HG03439 (cell line): ENCODE measurements around the gene PPP2R3A.
"Not testable (repeated sequence)": the region's sequence is repeated elsewhere in the genome, so short reads cannot be mapped to it uniquely, and the experiment has no call there.

Source experiments
- ATAC-seq: cut with Tn5 transposase; IDR thresholded peaks from one replicate; pipeline ENCODE4 v1.9.1; 2021; ENCODE audit warnings: mild to moderate bottlenecking, moderate library complexity; ENCODE audit not compliant: unreplicated experiment

PPP2R3A gene

DNA sequence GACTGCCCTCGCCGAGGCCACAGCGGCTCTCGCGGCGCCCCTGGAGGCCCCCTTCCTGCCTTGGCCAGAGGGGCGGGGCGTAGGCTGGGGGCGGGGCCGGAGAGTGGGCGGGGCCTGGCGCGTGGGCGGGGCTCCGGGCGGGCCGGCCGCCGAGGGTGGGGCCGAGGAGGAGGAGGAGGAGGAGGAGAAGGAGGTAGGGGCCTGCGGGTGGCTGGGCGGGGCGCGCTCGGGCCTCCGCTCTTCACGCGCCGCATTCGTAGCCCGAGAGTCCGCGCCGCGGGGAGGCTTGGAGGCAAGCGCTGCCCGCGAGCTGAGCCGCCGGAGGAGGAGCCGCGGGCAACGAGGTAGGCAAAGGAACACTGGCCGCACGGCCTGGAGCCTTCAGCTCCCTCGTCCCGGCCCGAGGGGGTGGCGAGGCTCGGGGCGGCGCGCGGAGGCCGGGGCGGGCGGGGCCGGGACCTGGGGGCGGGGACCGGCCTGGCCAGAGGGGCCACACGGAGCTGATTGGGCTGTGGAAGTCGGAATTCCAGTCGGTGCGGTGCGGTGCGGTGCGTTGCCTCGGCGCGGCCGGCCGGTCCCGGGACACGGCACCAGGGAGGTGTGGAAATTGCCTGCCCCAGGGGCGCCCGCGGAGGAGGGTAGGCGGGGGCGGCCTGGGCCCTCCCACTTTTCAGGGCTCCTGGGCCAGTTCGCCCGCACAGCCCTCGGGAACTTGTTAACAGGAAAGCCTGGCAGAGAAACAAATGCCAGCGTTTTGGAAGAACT, at the start of gene PPP2R3A:
Gene PPP2R3A (plus strand): TSS at position 223 of the 765 bp plus-strand sequence. CDS start 35,771 bp downstream, outside the sequence.
- ATAC-seq, result peak; percentile 84

DNA sequence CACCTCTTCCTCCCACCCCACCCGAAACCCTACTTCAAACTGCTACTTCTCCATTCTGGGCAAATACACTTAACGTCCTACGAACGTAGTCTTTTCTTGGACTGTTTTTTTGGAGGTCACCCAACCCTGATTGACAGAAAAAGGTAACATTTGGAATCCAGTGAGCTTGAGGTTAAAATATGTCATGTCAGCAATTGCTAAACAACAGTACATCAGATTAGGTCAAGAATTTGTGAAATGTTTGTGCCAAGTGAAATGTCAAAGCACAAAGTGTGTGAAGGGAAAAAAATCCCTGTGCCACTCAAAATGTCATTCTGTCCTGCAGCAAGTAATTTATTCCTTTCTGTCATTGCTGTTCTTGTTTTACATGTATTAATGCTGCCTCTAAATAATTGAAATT, 49.2 kb upstream of the PPP2R3A start:
- ATAC-seq, result no peak

DNA sequence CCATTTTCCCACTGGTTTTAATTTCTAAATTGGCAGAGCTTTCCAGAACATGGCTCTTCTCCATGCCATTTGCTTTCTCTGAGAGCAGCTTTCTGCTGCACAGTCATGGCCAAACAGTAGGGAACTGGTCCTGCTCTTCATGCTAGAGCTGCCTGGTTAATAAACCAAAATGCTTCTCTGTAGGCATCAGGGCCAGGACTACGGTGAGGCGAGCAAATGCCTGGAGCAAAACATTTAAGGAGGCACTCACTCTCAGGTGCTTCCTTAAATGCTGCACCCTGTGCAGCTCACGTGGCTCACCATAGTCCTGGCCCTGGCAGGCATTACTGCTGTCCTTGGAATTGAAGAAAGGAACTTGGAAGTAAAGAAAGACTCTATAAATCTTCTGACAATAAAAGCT, 48.5 kb upstream of the PPP2R3A start:
- ATAC-seq, result no peak

GRCh38 chr3:135917927-135918597, 47.5 kb upstream of the PPP2R3A start:
- ATAC-seq, result no peak

DNA sequence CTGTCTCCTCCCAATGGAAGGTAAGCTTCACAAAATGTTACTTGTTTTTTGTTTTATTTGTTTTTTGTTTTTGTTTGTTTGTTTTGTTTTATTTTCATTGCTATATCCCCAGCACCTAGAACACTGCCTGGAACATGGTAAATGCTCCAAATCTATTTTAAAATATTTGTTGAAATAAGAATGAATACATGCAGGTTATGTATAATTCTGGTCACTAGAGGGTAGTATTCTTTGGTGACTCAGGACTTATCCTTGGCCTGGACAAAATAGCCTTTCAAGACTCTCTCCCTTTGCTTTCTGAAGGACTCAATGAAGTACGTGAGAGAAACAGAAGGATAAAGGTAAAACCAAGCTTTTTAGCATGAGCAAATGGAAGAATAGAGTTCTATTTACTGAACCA, 46.9 kb upstream of the PPP2R3A start:
- no peak for ATAC-seq

GRCh38 chr3:135920275-135920674, 45.3 kb upstream of the PPP2R3A start:
- no peak for ATAC-seq

- ATAC-seq, result no peak
Observed at GRCh38 chr3:135922903-135923250, 42.7 kb upstream of the PPP2R3A start.

DNA sequence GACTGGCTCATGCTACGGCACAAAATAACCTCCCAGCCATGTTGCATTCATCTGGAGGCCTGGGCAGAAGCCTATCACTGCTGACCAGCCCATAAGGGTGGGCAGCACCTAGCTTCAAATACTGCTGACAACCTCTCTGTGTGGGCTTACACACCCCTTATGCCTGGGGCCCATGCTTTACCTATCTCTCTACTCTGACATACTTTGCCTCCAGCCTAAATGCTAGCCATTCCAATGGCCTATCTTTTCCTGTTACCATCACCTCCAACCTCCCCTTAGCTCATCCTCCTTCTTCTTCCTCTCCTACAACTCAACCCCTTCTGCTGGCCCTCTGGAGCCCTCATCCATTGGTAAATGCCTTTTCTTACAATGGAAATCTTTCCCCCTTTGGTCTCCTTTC, 41.0 kb upstream of the PPP2R3A start:
- ATAC-seq, result no peak

- ATAC-seq, result no peak
Observed at GRCh38 chr3:135926664-135927063, 38.9 kb upstream of the PPP2R3A start.

DNA sequence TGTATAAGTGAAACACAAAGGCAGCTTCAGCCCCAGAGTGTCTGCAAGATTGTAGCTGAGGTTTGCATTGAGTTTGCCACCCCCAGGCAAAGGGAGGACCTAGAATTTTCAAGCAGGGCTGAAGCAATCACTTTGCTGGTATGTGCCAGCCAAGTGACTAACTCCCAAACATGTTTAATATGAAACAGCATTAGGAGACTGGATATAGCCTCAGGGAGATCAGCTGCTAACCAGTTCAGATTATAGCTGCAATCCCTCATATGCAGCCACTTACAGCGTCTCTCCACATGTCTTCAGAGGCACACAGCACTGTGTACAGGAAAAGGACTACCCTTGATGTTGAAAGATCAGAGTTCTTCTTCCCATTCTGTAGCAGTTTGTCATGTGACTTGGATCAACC, 38.4 kb upstream of the PPP2R3A start:
- no peak for ATAC-seq

DNA sequence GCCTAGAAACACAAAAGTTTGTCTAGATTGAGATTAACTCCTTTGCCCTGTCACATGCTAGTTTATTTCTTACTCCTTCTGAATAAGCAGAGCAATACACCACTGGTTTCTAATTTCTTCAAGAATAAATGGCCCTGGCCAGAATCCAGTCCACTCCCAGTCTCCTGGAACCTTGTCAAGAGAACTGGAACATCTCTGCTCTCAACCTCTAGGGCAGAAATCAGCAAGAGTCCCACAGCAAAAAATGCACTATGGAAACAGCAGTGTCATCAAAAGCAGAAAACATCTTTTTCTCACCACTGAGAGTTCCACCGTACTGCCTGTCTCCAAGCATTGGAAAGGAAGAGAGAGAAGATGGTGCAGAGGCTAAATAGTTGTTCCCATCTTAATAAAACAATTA, 35.9 kb upstream of the PPP2R3A start:
- ATAC-seq, result no peak

DNA sequence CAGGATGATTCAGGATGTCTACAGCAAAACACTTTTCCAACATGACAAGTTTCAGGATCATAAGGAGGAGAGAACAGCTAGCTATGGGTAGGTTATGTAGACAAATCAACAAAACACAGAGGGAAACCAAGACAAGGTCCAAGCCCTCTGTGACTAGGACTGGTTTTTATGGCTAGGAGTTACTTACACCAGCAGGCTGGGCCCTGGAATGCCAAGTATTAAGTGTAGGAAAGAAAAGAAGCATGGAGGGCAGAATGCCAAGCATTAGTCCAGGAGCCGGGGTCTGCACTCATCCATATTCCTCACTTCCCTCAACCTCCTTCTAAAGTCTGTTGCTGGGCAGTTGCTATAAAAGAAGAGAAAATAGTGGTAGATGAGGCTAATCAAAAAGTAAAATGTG, 35.3 kb upstream of the PPP2R3A start:
- ATAC-seq, result no peak

GRCh38 chr3:135935171-135935570, 30.4 kb upstream of the PPP2R3A start:
- not testable (repeated sequence) for ATAC-seq

- ATAC-seq, result not testable (repeated sequence)
Observed at GRCh38 chr3:135937766-135938165, 27.8 kb upstream of the PPP2R3A start.

- no peak for ATAC-seq
Observed at GRCh38 chr3:135944831-135945230, 20.7 kb upstream of the PPP2R3A start.

DNA sequence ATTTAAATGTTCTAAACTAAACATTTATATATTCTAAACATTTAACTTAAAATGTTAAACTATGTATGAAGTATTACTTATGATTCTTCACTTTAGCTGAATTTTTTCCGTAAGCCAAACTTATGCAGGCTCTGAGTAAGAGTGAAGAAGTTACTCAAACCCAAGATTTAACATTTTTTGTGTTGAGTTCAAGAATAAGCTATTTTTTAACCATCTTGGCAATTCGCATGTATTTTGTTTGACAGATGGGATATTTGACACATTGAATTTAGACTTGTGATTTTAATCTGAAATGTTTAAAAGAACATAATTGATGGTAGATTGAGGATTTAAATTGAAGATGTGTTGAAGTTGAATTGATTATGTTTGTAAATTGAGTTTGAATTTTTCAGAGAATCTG, 14.6 kb upstream of the PPP2R3A start:
- no peak for ATAC-seq

GRCh38 chr3:135964160-135964955, 1.2 kb upstream of the PPP2R3A start:
- ATAC-seq, result no peak

DNA sequence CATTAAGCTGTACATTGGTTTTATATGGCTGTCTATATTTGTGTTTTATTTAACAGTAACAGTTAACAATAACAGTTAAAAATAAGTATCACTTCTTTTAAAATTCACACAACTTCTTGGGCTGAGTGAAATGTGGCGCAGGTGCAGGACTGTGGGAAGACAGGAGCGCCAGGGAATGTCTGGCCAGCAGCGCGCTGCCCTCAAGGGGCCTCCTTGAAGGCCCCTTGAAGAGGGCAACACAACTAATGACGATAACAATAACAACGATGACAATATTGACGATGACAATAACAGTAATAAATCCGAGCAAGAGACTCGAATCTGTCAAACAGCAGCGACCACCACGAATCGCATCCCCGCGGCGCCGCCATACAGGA, 411 bp upstream of the PPP2R3A start:
- peak; percentile 10 for ATAC-seq

GRCh38 chr3:135966271-135966961, 888 bp downstream of the PPP2R3A start:
- ATAC-seq, result no peak

DNA sequence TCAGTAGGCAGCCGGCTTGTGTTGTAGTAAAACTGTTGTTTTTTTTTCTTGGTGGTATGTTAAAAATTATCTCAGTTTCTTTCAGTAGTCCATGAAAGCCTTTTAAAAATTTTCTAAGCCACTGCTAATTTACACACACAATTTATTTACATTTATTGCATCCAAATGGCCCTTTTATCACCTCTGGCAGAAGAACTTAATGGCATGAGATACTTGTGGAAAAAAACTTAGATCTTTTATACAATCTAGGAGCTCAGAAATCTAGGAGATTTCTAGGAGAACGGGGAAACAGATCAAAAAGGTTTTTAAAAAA, 1.4 kb downstream of the PPP2R3A start:
- ATAC-seq, result no peak

GRCh38 chr3:135967867-135968266, 2.3 kb downstream of the PPP2R3A start:
- no peak for ATAC-seq
